Activated T-cell treated with anti-CD3 and anti-CD28 coated beads, Interleukin-2, amount 50 U/mL, for 24 hours (primary cell): ENCODE data around the gene NDUFAF2.

Experiments
- DNase-seq: peaks from one replicate; pipeline ENCODE4 v3.0.0-alpha.2; 2020
- H3K27ac Mint-ChIP-seq: 2 replicates; pipeline ENCODE4 v1.8.0; 2020; ENCODE audit warnings: mild to moderate bottlenecking, mixed read lengths
- H3K27me3 Mint-ChIP-seq: 2 replicates; pipeline ENCODE4 v1.8.0; 2020; ENCODE audit warnings: mixed read lengths
- H3K36me3 Mint-ChIP-seq: 2 replicates; pipeline ENCODE4 v1.8.0; 2020; ENCODE audit warnings: low read depth, mixed read lengths
- H3K4me1 Mint-ChIP-seq: 2 replicates; pipeline ENCODE4 v1.8.0; 2020; ENCODE audit warnings: low read depth, mixed read lengths
- H3K4me3 Mint-ChIP-seq: 2 replicates; pipeline ENCODE4 v1.8.0; 2020; ENCODE audit warnings: mild to moderate bottlenecking, moderate library complexity, mixed read lengths
- H3K9me3 Mint-ChIP-seq: 2 replicates; pipeline ENCODE4 v1.8.0; 2020; ENCODE audit warnings: mixed read lengths

The NDUFAF2 gene, protein sequence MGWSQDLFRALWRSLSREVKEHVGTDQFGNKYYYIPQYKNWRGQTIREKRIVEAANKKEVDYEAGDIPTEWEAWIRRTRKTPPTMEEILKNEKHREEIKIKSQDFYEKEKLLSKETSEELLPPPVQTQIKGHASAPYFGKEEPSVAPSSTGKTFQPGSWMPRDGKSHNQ

DNA sequence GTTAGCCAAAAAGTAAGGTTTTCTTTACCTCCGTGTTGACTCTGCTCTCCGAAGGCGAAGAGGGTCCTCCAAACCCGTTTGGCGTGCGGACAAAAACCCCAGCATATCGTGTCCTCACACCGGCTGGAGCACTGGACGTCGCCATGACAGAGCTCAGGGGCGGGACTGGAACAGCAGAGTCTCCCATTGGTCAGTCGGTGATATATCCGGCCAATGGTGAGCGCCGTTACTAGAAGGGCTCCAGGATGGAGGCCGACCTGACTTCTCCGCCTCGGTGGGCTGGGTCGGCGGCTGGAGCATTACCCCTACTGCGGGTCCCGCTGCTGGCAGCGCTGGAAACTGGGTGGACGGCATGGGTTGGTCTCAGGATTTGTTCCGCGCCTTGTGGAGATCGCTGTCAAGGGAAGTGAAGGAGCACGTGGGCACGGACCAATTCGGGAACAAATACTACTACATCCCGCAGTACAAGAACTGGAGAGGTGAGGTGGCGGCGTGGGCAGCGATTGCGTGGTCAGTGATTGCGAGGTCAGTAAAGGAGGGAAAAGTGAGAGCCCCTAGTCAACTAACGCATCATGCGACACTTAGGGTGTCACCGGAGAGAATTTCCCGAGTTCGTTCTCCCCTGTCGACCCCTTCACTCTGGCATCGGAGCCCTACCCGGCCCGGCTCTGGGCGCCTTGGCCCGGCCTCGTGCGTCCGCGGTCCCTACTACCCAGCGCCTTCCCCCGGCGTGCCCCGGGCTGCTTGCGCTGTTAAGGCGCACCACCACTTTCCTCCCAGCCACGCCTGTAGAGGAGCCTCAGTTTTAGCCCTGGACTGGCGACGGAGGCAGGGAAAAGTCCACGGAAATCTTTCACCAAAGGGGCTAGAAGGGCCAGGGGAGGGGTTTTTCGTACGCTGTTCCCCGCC lies at the start of gene NDUFAF2, which contains the start of gene ERCC8:
Gene NDUFAF2 (plus strand): TSS at position 302 of the 909 bp plus-strand sequence. CDS start 51 bp downstream, at position 353.
Gene ERCC8 (minus strand): TSS at position 167 of the 909 bp plus-strand sequence. CDS start 62 bp downstream, at position 105.
- peaks cover 35% of the 10 kb centered on the region for H3K4me1 Mint-ChIP-seq
- H3K9me3 Mint-ChIP-seq, result no peaks in the 10 kb centered on the region
- peaks cover 35% of the 10 kb centered on the region for H3K36me3 Mint-ChIP-seq
- H3K4me3 Mint-ChIP-seq, result no peak within 1 kb of the TSS
- H3K27ac Mint-ChIP-seq, result no peak within 1 kb of the TSS
- peak; percentile 89 for DNase-seq
- H3K27me3 Mint-ChIP-seq, result no peaks in the 10 kb centered on the region

DNA sequence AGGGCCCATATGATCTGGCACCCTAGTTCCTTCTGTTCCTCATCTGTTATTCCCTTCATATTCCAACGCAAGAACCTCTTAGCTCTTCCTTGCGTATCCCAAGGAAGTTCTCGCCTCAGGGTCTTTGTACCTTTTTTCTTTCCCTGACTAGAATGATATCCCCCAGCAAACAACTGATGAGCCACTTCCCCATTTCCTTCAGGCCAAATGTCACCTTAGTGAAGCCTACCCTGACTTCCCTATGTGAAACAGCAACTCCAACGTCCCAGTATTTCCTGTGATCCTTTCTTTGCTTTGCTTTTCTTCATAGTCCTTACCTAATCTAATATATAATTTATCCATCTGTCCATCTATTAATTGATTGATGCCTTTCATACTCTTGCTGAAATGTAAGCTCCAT lies 48.0 kb upstream of the NDUFAF2 start:
- DNase-seq, result no peak
- Mint-ChIP-seq H3K4me3 (no peak overlapping the region), H3K36me3 (peaks cover 83% of the 10 kb centered on the region), H3K4me1 (no peaks in the 10 kb centered on the region), H3K27ac (no peak overlapping the region), H3K9me3 (no peaks in the 10 kb centered on the region), H3K27me3 (no peaks in the 10 kb centered on the region)

DNA sequence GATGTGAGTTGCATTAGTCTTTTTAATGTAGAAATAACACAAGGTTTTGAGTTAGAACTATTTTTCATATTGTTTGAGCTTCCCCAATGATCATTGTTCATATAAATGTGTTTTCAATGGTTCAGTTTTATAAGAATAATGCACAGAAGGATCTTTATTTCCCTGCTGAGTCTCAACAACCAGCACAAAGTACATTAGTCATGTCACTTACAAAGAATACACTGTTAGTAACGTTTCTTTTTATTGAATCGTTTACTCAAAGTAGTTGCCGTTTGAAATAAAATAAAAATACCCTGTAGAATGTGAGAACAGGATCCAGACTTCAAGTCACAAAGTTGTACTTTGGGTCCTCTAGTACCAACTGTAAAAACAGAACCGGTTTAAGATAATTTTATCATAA lies 41.6 kb upstream of the NDUFAF2 start:
- Mint-ChIP-seq H3K27ac (no peak overlapping the region), H3K4me1 (no peaks in the 10 kb centered on the region), H3K27me3 (no peaks in the 10 kb centered on the region), H3K36me3 (peaks cover 45% of the 10 kb centered on the region), H3K9me3 (no peaks in the 10 kb centered on the region), H3K4me3 (no peak overlapping the region)
- DNase-seq, result no peak

DNA sequence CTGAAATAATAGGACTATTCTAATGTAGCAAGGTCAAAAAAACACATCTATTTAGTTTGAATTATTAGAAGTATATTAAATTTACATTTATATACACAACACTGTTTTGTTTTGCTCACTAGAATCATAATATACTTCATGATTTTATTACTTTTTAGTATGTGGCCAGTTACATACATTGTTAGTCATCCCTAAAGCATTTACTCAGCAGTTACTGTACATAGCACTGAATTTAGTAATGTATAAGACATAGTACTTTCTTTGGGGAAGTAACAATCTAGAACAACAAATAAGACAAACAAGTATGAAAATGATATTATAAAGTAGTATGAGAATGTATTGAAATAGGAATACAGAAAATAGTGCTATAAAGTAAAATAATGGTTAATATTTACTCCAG lies 28.4 kb upstream of the NDUFAF2 start:
- no peaks in the 10 kb centered on the region for H3K9me3 Mint-ChIP-seq
- no peak overlapping the region for H3K27ac Mint-ChIP-seq
- no peak for DNase-seq
- no peaks in the 10 kb centered on the region for H3K4me1 Mint-ChIP-seq
- peaks cover 71% of the 10 kb centered on the region for H3K36me3 Mint-ChIP-seq
- H3K27me3 Mint-ChIP-seq, result no peaks in the 10 kb centered on the region
- H3K4me3 Mint-ChIP-seq, result no peak overlapping the region

DNA sequence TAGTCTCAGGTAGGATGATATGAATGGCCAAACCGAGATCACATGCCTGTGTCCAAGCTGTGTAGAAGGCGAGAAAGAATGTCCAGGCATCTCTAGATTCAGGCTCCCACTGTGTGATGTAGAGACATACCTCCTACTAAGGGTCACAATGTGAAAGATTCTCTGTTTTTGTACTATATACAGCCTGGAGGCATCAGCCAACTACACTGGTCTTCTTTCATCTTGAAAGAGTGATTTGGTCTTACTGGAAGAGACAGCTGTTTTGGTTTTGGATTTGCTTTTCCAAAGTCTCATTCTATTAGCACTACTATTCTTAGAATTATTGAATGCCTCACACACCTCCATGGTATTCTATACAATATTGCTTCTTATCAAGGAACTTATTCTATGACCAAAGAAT lies 26.5 kb upstream of the NDUFAF2 start:
- DNase-seq, result no peak
- H3K4me3 Mint-ChIP-seq, result no peak overlapping the region
- H3K9me3 Mint-ChIP-seq, result no peaks in the 10 kb centered on the region
- no peaks in the 10 kb centered on the region for H3K27me3 Mint-ChIP-seq
- no peaks in the 10 kb centered on the region for H3K4me1 Mint-ChIP-seq
- H3K36me3 Mint-ChIP-seq, result peaks cover 78% of the 10 kb centered on the region
- no peak overlapping the region for H3K27ac Mint-ChIP-seq

DNA sequence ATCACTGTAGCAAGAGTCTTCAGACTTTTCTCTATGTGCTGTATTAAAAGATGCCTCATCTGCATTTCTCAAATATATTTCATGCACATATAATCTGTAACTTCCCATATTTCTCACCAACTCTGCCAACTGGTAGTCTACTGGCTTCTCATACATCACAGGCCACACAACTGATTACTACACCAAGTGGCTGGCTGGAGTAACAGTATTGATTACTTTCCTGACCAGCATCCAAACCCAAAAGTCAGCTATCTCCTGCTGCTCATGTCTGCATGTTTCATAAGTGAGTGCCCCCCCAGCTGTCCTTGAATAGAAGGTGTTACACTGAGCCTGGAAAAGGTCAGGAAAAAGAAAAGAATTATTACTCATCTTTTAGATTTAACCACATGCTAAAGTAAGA lies 17.6 kb upstream of the NDUFAF2 start:
- Mint-ChIP-seq H3K4me1 (peaks cover 2% of the 10 kb centered on the region), H3K36me3 (peaks cover 46% of the 10 kb centered on the region), H3K27ac (no peak overlapping the region), H3K4me3 (no peak overlapping the region), H3K9me3 (no peaks in the 10 kb centered on the region), H3K27me3 (no peaks in the 10 kb centered on the region)
- DNase-seq, result no peak

DNA sequence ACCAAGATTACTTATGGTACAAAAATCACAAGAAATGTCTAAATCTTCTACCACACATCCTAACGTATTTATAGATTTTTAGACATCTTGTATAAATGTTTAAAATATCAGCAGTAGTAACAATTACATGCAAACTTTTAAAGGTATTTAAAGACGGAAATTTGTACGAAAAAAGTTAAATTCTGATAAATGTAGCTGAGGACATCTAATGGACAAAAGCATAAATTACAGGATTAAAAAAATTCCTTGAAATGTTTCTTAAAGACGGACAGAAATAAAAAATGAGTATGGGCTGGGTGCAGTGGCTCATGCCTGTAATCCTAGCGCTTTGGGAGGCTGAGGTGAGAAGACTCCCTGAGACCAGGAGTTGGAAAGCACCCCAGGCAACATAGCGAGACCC lies 16.0 kb upstream of the NDUFAF2 start:
- no peak overlapping the region for H3K27ac Mint-ChIP-seq
- H3K4me1 Mint-ChIP-seq, result peaks cover 2% of the 10 kb centered on the region
- no peaks in the 10 kb centered on the region for H3K27me3 Mint-ChIP-seq
- peaks cover 37% of the 10 kb centered on the region for H3K36me3 Mint-ChIP-seq
- no peaks in the 10 kb centered on the region for H3K9me3 Mint-ChIP-seq
- DNase-seq, result no peak
- no peak overlapping the region for H3K4me3 Mint-ChIP-seq

DNA sequence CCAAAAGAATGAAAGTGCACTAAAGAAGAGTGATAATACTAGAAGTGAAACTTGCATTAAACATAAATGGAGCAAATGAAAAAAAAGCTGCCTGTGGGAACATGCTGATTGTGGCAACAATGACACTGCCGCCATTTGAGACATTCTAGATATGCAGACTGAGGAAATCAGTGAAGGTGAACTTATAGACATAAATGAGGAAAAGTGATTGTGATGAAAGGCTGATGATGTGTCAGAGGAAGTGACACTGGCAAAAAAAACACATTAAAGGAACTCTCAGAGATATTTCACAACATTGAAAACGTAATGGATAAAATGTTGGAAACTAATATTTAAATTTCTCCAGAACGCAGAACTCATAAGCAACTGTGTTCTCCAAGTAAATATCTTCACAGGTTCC lies 1.4 kb upstream of the NDUFAF2 start:
- peaks cover 24% of the 10 kb centered on the region for H3K4me1 Mint-ChIP-seq
- no peaks in the 10 kb centered on the region for H3K9me3 Mint-ChIP-seq
- H3K4me3 Mint-ChIP-seq, result no peak overlapping the region
- DNase-seq, result no peak
- no peaks in the 10 kb centered on the region for H3K27me3 Mint-ChIP-seq
- H3K27ac Mint-ChIP-seq, result peak overlapping the region; percentile 11
- H3K36me3 Mint-ChIP-seq, result peaks cover 42% of the 10 kb centered on the region

DNA sequence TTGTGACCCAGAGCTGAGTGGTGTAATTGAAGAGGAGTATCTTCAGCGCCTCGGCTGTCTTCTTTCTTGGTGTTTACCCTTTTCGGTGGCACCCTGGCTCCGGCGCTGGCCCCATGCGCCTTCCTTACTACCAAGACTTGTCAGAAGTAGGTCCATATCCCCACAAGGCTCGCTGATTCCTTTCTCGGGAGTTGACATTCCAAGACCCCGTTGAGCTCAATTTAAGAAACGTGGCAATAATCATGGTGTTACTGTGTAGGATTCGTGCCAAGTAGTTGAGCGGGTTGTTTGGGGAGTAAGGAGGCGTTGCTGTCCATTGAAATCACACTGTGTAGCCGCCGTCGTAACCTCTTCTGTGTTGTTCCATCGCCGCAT lies 795 bp downstream of the NDUFAF2 start:
- DNase-seq, result no peak
- Mint-ChIP-seq H3K4me1 (peaks cover 36% of the 10 kb centered on the region), H3K27ac (no peak overlapping the region), H3K9me3 (no peaks in the 10 kb centered on the region), H3K36me3 (peaks cover 33% of the 10 kb centered on the region), H3K27me3 (no peaks in the 10 kb centered on the region), H3K4me3 (no peak overlapping the region)

DNA sequence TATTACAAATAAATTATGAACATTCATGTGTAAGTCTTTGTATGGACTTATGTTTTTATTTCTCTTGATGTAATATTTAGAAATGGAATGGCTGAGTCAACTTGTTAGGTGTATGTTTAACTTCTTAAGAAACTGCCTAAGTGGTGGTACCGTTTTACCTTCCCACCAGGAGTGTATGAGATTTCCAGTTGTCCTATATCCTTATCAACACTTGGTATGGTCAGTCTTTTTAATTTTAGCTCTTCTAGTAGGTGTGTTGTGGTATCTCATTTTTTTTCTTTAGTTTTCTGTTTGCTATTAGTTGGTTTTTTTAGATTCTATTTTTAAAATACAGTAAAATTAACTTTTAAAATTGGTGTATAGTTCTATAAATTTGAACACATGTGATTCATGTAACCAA lies 3.7 kb downstream of the NDUFAF2 start:
- H3K27ac Mint-ChIP-seq, result no peak overlapping the region
- peaks cover 37% of the 10 kb centered on the region for H3K4me1 Mint-ChIP-seq
- no peaks in the 10 kb centered on the region for H3K27me3 Mint-ChIP-seq
- no peak for DNase-seq
- no peaks in the 10 kb centered on the region for H3K9me3 Mint-ChIP-seq
- H3K4me3 Mint-ChIP-seq, result no peak overlapping the region
- H3K36me3 Mint-ChIP-seq, result peaks cover 27% of the 10 kb centered on the region

DNA sequence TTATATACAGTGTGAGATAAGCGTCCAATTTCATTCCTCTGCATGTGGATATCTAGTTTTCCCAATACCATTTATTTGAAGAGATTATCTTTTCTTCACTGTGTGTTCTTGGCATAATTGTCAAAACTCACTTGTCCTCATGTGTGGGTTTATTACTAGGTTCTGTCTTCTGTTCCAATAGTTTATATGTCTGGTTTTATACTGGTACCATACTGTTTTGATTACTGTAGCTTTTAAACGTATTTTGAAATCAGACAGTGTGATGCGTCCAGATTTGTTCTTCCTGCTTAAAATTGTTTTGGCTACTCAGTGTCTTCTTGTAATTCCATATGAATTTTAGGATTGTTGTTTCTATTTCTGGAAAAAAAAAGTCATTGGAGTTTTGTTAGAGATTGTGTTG lies 10.2 kb downstream of the NDUFAF2 start:
- Mint-ChIP-seq H3K9me3 (peaks cover 7% of the 10 kb centered on the region), H3K27me3 (no peaks in the 10 kb centered on the region), H3K4me1 (peaks cover 11% of the 10 kb centered on the region), H3K36me3 (peaks cover 4% of the 10 kb centered on the region), H3K4me3 (no peak overlapping the region), H3K27ac (no peak overlapping the region)
- DNase-seq, result no peak

DNA sequence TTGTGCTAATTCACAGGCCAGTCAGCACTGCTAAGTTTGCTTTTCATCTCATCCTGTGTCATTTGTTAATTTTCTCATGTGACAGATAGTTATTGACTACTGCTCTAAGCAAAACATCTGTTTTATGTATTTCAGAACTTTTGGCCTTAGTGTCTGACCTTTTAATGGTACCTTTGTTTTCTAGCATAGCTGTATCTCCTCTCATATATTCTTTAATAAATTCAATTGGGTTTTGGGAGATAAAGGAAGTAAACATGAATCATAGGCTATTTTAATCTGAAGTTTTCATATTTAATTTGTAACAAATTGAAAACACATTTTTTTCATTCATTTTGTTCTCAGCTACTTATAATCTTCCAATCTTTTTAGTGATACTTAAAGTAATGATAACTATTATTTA lies 13.1 kb downstream of the NDUFAF2 start:
- no peaks in the 10 kb centered on the region for H3K36me3 Mint-ChIP-seq
- no peak overlapping the region for H3K4me3 Mint-ChIP-seq
- DNase-seq, result no peak
- H3K27me3 Mint-ChIP-seq, result no peaks in the 10 kb centered on the region
- H3K27ac Mint-ChIP-seq, result no peak overlapping the region
- H3K9me3 Mint-ChIP-seq, result peaks cover 7% of the 10 kb centered on the region
- H3K4me1 Mint-ChIP-seq, result peaks cover 10% of the 10 kb centered on the region

DNA sequence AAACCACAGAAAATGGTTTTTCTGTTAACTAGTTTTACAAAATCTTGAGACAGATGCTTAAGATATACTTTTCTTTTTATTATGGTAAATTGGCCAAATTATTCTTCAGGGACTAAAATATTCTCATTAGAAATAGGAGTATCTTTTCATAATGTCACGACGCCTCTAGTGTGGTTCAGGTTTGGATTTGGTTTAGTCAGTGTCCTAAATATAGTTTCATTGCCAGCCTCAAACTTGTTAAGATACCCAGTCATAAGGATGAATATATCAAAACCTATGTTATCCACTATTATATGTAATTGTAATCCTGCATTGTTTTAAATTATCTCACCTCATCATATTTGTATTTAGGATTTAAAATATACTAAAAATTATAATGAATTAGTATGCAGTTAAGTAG lies 13.7 kb downstream of the NDUFAF2 start:
- Mint-ChIP-seq H3K36me3 (no peaks in the 10 kb centered on the region), H3K4me3 (no peak overlapping the region), H3K9me3 (peaks cover 7% of the 10 kb centered on the region), H3K27ac (no peak overlapping the region), H3K27me3 (no peaks in the 10 kb centered on the region), H3K4me1 (peaks cover 14% of the 10 kb centered on the region)
- no peak for DNase-seq

DNA sequence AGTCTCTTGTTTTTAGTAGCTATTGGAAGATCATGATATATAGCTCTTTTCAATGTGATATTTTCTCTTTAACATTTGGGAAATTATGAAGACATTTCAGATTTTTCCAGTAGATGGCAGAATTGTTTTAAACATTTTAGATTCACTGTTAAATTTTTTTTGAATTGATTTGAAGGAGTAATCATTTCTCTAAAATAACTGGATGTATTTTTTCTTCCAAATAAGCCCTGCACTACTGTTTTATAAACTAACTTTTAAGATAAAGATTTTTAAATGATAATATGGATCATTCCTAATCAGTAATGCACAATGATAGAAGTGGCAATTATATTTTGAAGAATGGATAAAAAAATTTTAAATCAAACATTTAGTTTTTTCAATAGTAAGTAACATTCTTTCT lies 14.2 kb downstream of the NDUFAF2 start:
- DNase-seq, result no peak

DNA sequence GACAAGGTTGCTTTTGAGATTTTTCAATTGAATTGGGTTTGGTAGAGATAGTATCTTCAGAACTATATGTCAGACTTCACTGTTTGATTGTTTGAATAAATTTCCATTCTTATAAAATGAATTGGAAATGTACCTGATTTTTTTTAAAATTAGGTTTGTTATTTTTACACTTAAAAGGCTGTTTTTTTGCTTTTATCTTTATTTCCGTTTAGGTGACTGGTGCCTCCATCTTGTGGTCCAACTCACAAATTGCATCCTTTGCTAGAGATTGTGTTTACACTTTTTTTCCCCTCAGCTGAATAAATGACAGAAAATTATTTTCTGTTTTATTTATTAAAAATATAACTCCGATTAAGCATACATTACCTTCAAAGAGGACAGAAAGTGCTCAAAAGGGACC lies 15.6 kb downstream of the NDUFAF2 start:
- Mint-ChIP-seq H3K27me3 (no peaks in the 10 kb centered on the region), H3K4me3 (no peak overlapping the region), H3K9me3 (peaks cover 8% of the 10 kb centered on the region), H3K4me1 (peaks cover 14% of the 10 kb centered on the region), H3K27ac (no peak overlapping the region), H3K36me3 (peaks cover 10% of the 10 kb centered on the region)
- no peak for DNase-seq

More for the DNA sequence above, 14.2 kb downstream of the NDUFAF2 start:
- Mint-ChIP-seq H3K9me3 (peaks cover 7% of the 10 kb centered on the region), H3K4me1 (peaks cover 16% of the 10 kb centered on the region), H3K4me3 (no peak overlapping the region), H3K27me3 (no peaks in the 10 kb centered on the region), H3K27ac (no peak overlapping the region), H3K36me3 (no peaks in the 10 kb centered on the region)
